GM12878 (cell line): ENCODE results near the gene NAP1L1. TPM values are rescaled to one million over a fixed set of nuclear protein-coding genes. Genes with fewer than 3 reads are reported as not detected.

Experiments used
- ATAC-seq: fragments of 200-7000 bp; cut with Tn5 transposase; 3 replicates; pipeline ENCODE4 v1.9.1; 2020; ENCODE audit warnings: mild to moderate bottlenecking, moderate library complexity
- BruUV-seq: library from RNA; stranded (reverse); fragments of 400-500 nt; replicated peaks from 2 replicates; lab custom pipeline; 2021; lab: Mats Ljungman, UMichigan
- CTCF ChIA-PET: fragments of 300-600 bp; sonication (Branson Sonifier 250); formaldehyde crosslinking; extraction: SDS; loops from one replicate; lab custom pipeline; 2021; ENCODE audit warnings: inconsistent platforms; lab: Yijun Ruan, JAX
- POLR2A ChIA-PET: fragments of 350-600 bp; formaldehyde crosslinking; extraction: SDS; loops from one replicate; lab custom pipeline; 2021; ENCODE audit warnings: inconsistent platforms; lab: Charles Lee
- RAD21 ChIA-PET: fragments of 300-600 bp; sonication (Branson Sonifier 250); formaldehyde crosslinking; loops from one replicate; lab custom pipeline; 2023; ENCODE audit warnings: antibody characterized with exemption; ENCODE audit not compliant: unreplicated experiment; lab: Charles Lee
- SMC1A ChIA-PET: fragments of 300-600 bp; sonication (Branson Sonifier 250); formaldehyde crosslinking; loops from one replicate; lab custom pipeline; 2023; ENCODE audit not compliant: unreplicated experiment, uncharacterized antibody; lab: Charles Lee
- DNase-seq: peaks from one replicate; pipeline ENCODE4 v3.0.0-alpha.2; 2011; ENCODE audit warnings: low read depth, low spot score
- FAIRE-seq: peaks from 3 replicates; lab custom pipeline; 2011; peaks lifted over from hg19 to GRCh38; lab: Jason Lieb, UNC
- H2AFZ ChIP-seq: 2 replicates; pipeline ENCODE4 v1.6.0; 2011; ENCODE audit warnings: low read depth, low read length, control low read depth; ENCODE audit not compliant: control insufficient read depth
- H3K27ac ChIP-seq: 2 replicates; pipeline ENCODE4 v1.5.1; 2011; ENCODE audit warnings: control low read depth; ENCODE audit not compliant: control insufficient read depth, insufficient read depth
- H3K27me3 ChIP-seq, 2 experiments: replicated peaks in 1 of 2; 2 replicates each; pipeline versions ENCODE4 v1.6.0 to v1.6.1; 2011; ENCODE audit warnings: low read length in 1 of 2; ENCODE audit not compliant: control insufficient read depth in 2 of 2, insufficient read depth in 2 of 2
- H3K36me3 ChIP-seq, 2 experiments: 2 replicates each; pipeline ENCODE4 v1.5.1; 2011; ENCODE audit warnings: low read length in 1 of 2; ENCODE audit not compliant: control insufficient read depth in 2 of 2, insufficient read depth in 2 of 2
- H3K4me1 ChIP-seq: 2 replicates; pipeline ENCODE4 v1.6.1; 2011; ENCODE audit warnings: mild to moderate bottlenecking, low read length, moderate library complexity, mixed read lengths; ENCODE audit not compliant: control insufficient read depth, insufficient read depth
- H3K4me2 ChIP-seq: 2 replicates; pipeline ENCODE4 v1.6.0; 2011; ENCODE audit warnings: control low read depth; ENCODE audit not compliant: control insufficient read depth, insufficient read depth
- H3K4me3 ChIP-seq: fragments of 200-600 bp; sonication (generic); 2 replicates; pipeline ENCODE4 v1.5.1; 2016
- H3K79me2 ChIP-seq: 2 replicates; pipeline ENCODE4 v1.6.0; 2011; ENCODE audit warnings: low read length; ENCODE audit not compliant: control insufficient read depth, insufficient read depth
- H3K9ac ChIP-seq: 2 replicates; pipeline ENCODE4 v1.8.0; 2011; ENCODE audit warnings: low read length, control low read depth, mixed read lengths; ENCODE audit not compliant: control insufficient read depth, insufficient read depth
- H3K9me3 ChIP-seq: replicated peaks from 3 replicates; pipeline ENCODE4 v1.5.1; 2011; ENCODE audit warnings: mild to moderate bottlenecking, low read length; ENCODE audit not compliant: control insufficient read depth, insufficient read depth
- H4K20me1 ChIP-seq: 2 replicates; pipeline ENCODE4 v1.6.0; 2011; ENCODE audit not compliant: control insufficient read depth, insufficient read depth
- ASH2L ChIP-seq: fragments of 300-600, 200-600 bp; sonication (generic); IDR thresholded peaks from 2 replicates; pipeline ENCODE4 v1.6.1; 2017; ENCODE audit warnings: low read depth, mild to moderate bottlenecking, borderline replicate concordance
- BMI1 ChIP-seq: fragments of 450-650 bp; IDR thresholded peaks from 2 replicates; pipeline ENCODE4 v1.6.1; 2016; ENCODE audit warnings: mild to moderate bottlenecking, moderate library complexity, borderline replicate concordance
- CEBPB ChIP-seq, 2 experiments: fragments of 150-350 bp in 1 of 2; IDR thresholded peaks; 2 replicates each; pipeline ENCODE4 v1.6.1; 2012 to 2014; ENCODE audit warnings: low read depth in 2 of 2, low read length in 2 of 2, borderline replicate concordance in 1 of 2, inconsistent platforms in 1 of 2
- IKZF2 ChIP-seq, 2 experiments: fragments of 450-650 bp; IDR thresholded peaks; 2 replicates each; pipeline ENCODE4 v1.6.1; 2017; ENCODE audit warnings: mild to moderate bottlenecking in 2 of 2, moderate library complexity in 2 of 2
- KAT2A ChIP-seq: conservative IDR thresholded peaks from 2 replicates; pipeline ENCODE4 v1.6.1; 2011; ENCODE audit warnings: low read depth, low read length; ENCODE audit not compliant: control insufficient read depth
- LARP7 ChIP-seq: fragments of 450-650 bp; IDR thresholded peaks from 2 replicates; pipeline ENCODE4 v1.6.1; 2017; ENCODE audit warnings: mild to moderate bottlenecking
- MTA3 ChIP-seq: IDR thresholded peaks from 2 replicates; pipeline ENCODE4 v1.6.1; 2012; ENCODE audit warnings: low read length, inconsistent platforms, borderline replicate concordance
- RFX5 ChIP-seq: IDR thresholded peaks from 2 replicates; pipeline ENCODE4 v1.6.1; 2011; ENCODE audit warnings: low read depth, low read length, improper control_type of control experiment
- ZBED1 ChIP-seq: IDR thresholded peaks from 2 replicates; pipeline ENCODE4 v1.6.1; 2016; ENCODE audit warnings: borderline replicate concordance
- WGBS: methylation state at CpG from one replicate; pipeline ENCODE4 v1.1.6; 2016; ENCODE audit warnings: low lambda C conversion rate; ENCODE audit not compliant: insufficient replicate concordance, insufficient coverage; ENCODE audit errors: missing lambda C conversion rate; 5-methylcytosine and 5-hydroxymethylcytosine counted together
- in situ Hi-C: fragments of 300-500 bp; cut with MboI; formaldehyde crosslinking; loops from 9 replicates; pipeline ENCODE4 v1.14.3; 2018; ENCODE audit warnings: mixed read lengths
- intact Hi-C: fragments of 100-400 bp; cut with micrococcal nuclease; formaldehyde crosslinking; loops from one replicate; pipeline ENCODE4 v1.14.2; 2022; ENCODE audit not compliant: unreplicated experiment
- polyA plus RNA-seq, 11 experiments: library from polyadenylated mRNA; depleted of rRNA in 4 of 11; unstranded in 6 of 11; stranded (reverse) in 5 of 11; fragments of >200 nt; fragmentation: Nextera tagmentation in 4 of 11; fragmentation: Illumina TruSeq in 1 of 11; extraction: Ambion mirVana in 4 of 11; extraction: Trizol in 1 of 11; gene quantifications; 1 replicate in 1 of 11; 2 replicates in 10 of 11; pipeline versions ENCODE4 v1.2.1 to v1.2.3, GENCODE V29; 2011 to 2016; ENCODE audit warnings: inconsistent platforms in 2 of 11, missing spikeins in 2 of 11, low read depth in 1 of 11
- total RNA-seq, 4 experiments: library from RNA; depleted of rRNA in 3 of 4; stranded (reverse); fragments of >200 nt in 3 of 4; fragmentation: Illumina TruSeq in 1 of 4; extraction: Trizol in 1 of 4; gene quantifications; 2 replicates each; pipeline versions ENCODE4 v1.2.1 to v1.2.3, GENCODE V29; 2013 to 2021
- TF ChIP-seq, protein P1 (sequence below): fragments of 450-650 bp; IDR thresholded peaks from 2 replicates; pipeline ENCODE4 v1.6.1; 2017; ENCODE audit warnings: mild to moderate bottlenecking

Gene NAP1L1
- total and polyA plus RNA-seq, 10 of the 15 experiments (the other 5 are each of a cell fraction or from before 2014, with no cell fraction given): 256 to 1,036 (median 536) TPM

DNA sequence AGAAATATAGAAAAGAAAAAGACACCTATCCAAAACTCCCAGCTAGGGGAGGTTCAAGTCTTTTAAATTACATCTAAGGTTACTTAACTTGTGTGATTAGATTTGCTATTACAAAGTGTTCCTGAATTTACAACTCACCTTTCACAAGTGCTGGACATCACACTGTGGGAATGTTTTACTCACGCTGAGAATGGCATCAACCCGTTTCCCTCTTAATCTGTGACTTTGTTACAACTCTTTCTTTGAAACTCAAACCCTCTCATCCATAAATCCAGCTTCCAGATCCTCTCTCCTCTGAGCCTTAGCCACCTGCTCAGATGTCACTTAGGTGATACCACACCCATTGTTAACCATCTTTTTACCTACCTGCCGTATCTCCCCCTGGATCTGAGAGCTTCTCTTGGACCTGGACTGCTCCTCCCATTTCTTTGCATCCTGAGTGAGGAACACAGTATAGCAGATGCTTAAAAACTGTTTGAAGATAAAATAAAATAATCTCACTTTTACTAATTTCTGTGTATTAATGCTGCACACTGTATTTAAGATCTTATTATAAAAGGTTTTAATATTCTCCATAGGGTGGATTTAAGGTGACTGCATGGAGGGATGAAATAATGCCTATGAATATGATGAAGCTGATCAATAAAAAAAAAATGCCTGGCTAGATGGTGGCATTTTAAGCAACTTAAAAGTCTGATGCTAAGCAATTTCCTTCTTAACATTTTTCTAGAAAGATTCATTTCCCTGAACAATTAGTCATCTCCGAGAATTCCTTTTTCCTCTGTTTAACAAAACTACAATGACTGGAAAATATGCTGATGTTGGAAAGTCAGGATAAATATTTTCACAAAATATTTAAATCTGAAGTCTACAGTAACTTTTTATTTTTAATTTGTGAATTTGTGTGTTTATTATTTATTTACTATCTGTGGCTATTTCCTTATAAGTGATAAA lies 39.1 kb upstream of the NAP1L1 start:
- BruUV-seq: no TSS peak
- RAD21 ChIA-PET: interaction anchor here (0.6 kb wide), 1 partner anchor 12 kb away, joined by 4 read pairs; no protein-coding TSS in a partner anchor
- Histone ChIP-seq H3K9me3 (no peaks in the 10 kb centered on the region; the same call in 2 of the 3 replicates), H3K36me3 (no peaks in the 10 kb centered on the region), H3K9ac (no peak overlapping the region), H3K27ac (no peak overlapping the region), H3K4me2 (no peak overlapping the region), H3K4me3 (no peak overlapping the region), H4K20me1 (no peaks in the 10 kb centered on the region), H3K27me3 (no peaks in the 10 kb centered on the region), H2AFZ (no peak overlapping the region), H3K4me1 (no peaks in the 10 kb centered on the region), H3K79me2 (no peaks in the 10 kb centered on the region)
- ATAC-seq (no peak), FAIRE-seq (no peak), DNase-seq (no peak)
- POLR2A ChIA-PET: interaction anchor here (0.6 kb wide), 1 partner anchor 481 kb away, joined by 3 read pairs; no protein-coding TSS in a partner anchor
- SMC1A ChIA-PET: interaction anchor here (0.6 kb wide), 1 partner anchor 329 kb away, joined by 4 read pairs; no protein-coding TSS in a partner anchor
- 49% methylated on average over 4 of the region's 4 CpGs for WGBS
- no peak for TF ChIP-seq MTA3
- TF ChIP-seq CEBPB (IDR thresholded peaks at IDR 0.05; ENCODE audit: borderline replicate concordance in 1 of 2, low read depth in 2 of 2, low read length in 2 of 2): no peak
- no peak for TF ChIP-seq ZBED1
- TF ChIP-seq, protein P1, sequence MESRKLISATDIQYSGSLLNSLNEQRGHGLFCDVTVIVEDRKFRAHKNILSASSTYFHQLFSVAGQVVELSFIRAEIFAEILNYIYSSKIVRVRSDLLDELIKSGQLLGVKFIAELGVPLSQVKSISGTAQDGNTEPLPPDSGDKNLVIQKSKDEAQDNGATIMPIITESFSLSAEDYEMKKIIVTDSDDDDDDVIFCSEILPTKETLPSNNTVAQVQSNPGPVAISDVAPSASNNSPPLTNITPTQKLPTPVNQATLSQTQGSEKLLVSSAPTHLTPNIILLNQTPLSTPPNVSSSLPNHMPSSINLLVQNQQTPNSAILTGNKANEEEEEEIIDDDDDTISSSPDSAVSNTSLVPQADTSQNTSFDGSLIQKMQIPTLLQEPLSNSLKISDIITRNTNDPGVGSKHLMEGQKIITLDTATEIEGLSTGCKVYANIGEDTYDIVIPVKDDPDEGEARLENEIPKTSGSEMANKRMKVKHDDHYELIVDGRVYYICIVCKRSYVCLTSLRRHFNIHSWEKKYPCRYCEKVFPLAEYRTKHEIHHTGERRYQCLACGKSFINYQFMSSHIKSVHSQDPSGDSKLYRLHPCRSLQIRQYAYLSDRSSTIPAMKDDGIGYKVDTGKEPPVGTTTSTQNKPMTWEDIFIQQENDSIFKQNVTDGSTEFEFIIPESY: no peak
- TF ChIP-seq KAT2A: no peak
- no peak for TF ChIP-seq LARP7
- TF ChIP-seq RFX5: no peak
- TF ChIP-seq BMI1: no peak
- no peak for TF ChIP-seq IKZF2 (IDR thresholded peaks at IDR 0.05)
- TF ChIP-seq ASH2L: no peak
- CTCF ChIA-PET: no interaction called here
- intact Hi-C loops (no loop called here), in situ Hi-C loops (no loop called here)
